Measurements from ENCODE around the gene SLC35E4.
"Not testable (repeated sequence)": the region's sequence is repeated elsewhere in the genome, so short reads cannot be mapped to it uniquely, and the experiment has no call there.

Gene SLC35E4

GRCh38 chr22:30612789-30613188 lies 22.8 kb upstream of the SLC35E4 start:
- no peak for TF ChIP-seq CTCF (IDR thresholded peaks at IDR 0.05; ENCODE audit: low read depth, low read length)
- H3K4me3 ChIP-seq (ENCODE audit: low read depth, low read length) = no peak overlapping the region

GRCh38 chr22:30614268-30614667 lies 21.3 kb upstream of the SLC35E4 start:
- TF ChIP-seq CTCF (IDR thresholded peaks at IDR 0.05; ENCODE audit: low read depth, low read length) = no peak

GRCh38 chr22:30614879-30615278 lies 20.7 kb upstream of the SLC35E4 start:
- H3K4me3 ChIP-seq (ENCODE audit: low read depth, low read length) = no peak overlapping the region
- TF ChIP-seq CTCF (IDR thresholded peaks at IDR 0.05; ENCODE audit: low read depth, low read length) = no peak

More at GRCh38 chr22:30614268-30614667, 21.3 kb upstream of the SLC35E4 start:
- no peak overlapping the region for H3K4me3 ChIP-seq (ENCODE audit: low read depth, low read length)

- no peak overlapping the region for H3K4me3 ChIP-seq (ENCODE audit: low read depth, low read length)
- no peak for TF ChIP-seq CTCF (IDR thresholded peaks at IDR 0.05; ENCODE audit: low read depth, low read length)
These were observed 20.0 kb upstream of the SLC35E4 start for GRCh38 chr22:30615543-30615954.

- no peak for TF ChIP-seq CTCF (IDR thresholded peaks at IDR 0.05; ENCODE audit: low read depth, low read length)
- H3K4me3 ChIP-seq (ENCODE audit: low read depth, low read length) = no peak overlapping the region
These were observed 17.8 kb upstream of the SLC35E4 start for GRCh38 chr22:30617819-30618218.

- not testable (repeated sequence) for H3K4me3 ChIP-seq (ENCODE audit: low read depth, low read length)
These were observed 15.7 kb upstream of the SLC35E4 start for GRCh38 chr22:30619909-30620308.

GRCh38 chr22:30626413-30626812 lies 9.2 kb upstream of the SLC35E4 start:
- TF ChIP-seq CTCF (IDR thresholded peaks at IDR 0.05; ENCODE audit: low read depth, low read length) = no peak
- H3K4me3 ChIP-seq (ENCODE audit: low read depth, low read length) = no peak overlapping the region

- no peak for TF ChIP-seq CTCF (IDR thresholded peaks at IDR 0.05; ENCODE audit: low read depth, low read length)
- no peak overlapping the region for H3K4me3 ChIP-seq (ENCODE audit: low read depth, low read length)
These were observed 8.1 kb upstream of the SLC35E4 start for GRCh38 chr22:30627471-30627870.
